NCI-H82 treated with DMSO at 0.1 percent for 48 hours (cell line): ENCODE results near the gene BABAM1.
"Not testable (repeated sequence)": the region's sequence is repeated elsewhere in the genome, so short reads cannot be mapped to it uniquely, and the experiment has no call there.

ENCODE experiments used
- DNase-seq: peaks from one replicate; lab custom pipeline; 2025; ENCODE audit not compliant: unreplicated experiment; lab: John Stamatoyannopoulos, UW

The BABAM1 gene

GRCh38 chr19:17268754-17269153 is 1.5 kb downstream of the BABAM1 start:
- no peak for DNase-seq

DNA sequence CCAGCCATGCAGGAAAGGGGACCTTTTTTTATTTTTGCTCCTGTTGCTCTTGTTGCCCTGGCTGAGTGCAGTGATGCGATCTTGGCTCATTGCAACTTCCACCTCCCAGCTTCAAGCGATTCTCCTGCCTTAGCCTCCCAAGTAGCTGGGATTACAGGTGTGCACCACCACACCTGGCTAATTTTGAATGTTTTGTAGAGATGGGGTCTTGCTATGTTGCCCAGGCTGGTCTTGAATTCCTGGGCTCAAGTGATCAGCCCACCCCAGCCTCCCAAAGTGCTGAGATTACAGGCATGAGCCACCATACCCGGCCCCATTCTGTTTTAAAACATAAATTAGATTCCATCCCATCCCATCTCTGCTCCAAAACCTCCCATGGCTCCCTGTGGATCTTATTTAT is 7.6 kb downstream of the BABAM1 start:
- DNase-seq, result not testable (repeated sequence)

DNA sequence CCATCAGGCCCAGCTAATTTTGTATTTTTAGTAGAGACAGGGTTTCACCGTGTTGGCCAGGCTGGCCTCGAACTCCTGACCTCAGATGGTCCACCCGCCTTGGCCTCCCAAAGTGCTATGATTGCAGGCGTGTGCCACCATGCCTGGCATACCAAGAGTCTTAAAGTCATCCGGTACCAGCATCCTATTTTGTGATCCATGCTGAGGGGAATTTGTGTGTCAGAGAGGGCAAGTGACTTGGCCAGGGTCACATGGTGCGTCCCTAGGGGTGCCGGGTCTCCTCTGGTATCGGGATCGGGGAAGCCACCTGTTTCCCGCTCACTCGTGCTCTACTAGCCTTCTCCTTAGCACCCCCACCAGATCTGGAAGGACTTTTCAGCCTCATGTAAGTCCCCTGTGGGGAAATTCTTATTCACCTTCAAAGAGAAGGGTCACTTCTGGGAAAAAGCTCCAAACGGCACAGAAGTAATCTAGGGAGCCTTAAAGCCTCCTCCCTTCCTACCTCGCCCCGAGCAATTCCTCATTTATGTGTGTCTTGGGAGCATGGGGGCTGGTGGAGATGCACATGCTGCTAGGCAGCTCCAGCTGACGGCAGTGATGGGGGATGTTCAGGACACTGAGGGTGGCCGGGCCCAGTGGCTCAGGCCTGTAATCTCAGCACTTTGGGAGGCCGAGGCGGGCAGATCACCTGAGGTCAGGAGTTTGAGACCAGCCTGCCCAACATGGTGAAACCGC is 8.4 kb downstream of the BABAM1 start:
- no peak for DNase-seq

GRCh38 chr19:17279436-17279835 is 12.2 kb downstream of the BABAM1 start:
- no peak for DNase-seq

DNA sequence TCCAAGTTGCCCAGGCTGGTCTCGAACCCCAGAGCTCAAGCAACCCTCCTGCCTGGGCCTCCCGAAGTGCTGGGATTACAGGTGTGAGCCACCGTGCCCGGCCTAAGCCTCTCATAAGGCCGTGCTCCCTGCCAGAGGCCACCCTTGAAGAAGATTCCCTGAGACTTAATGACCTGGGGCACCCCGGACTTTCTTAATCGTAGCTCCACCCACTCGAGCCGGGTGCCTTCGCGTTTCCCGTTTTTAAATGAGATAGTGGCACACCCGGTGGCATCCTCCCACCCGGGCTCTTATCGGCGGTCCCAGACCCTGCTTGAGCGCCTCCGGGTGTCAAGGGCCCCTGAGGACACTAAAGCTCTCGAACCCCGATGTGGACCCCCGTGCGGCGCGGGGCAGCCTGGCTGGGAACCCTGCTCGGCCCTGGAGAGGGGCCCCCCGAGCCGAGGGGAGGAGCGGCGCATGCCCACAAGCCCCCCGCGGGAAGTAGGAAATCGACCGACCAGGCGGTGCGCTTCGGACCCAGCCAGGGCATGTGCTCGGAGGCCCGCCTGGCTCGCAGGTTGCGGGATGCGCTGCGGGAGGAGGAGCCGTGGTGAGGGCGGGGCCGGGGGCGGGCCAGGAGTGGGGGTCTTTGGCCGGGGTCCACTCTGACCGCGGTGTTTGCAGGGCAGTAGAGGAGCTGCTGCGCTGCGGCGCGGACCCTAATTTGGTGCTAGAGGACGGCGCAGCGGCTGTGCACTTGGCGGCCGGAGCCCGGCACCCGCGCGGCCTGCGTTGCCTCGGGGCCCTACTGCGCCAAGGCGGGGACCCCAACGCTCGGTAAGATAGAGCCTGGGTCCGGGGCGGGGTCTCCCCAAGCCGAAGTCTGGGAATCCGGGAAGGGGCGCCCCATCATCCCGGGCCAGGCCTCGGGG is 14.4 kb downstream of the BABAM1 start, which contains the start of gene ANKLE1:
Gene ANKLE1, plus strand, starts transcription at position 511 of the 914 bp plus-strand sequence. Its CDS starts 20 bp downstream, at position 531.
- DNase-seq, result no peak

- peak; percentile 85 for DNase-seq
These were observed 15.4 kb downstream of the BABAM1 start for GRCh38 chr19:17282488-17283125.

- DNase-seq, result no peak
These were observed 16.3 kb downstream of the BABAM1 start for GRCh38 chr19:17283504-17283996.

DNA sequence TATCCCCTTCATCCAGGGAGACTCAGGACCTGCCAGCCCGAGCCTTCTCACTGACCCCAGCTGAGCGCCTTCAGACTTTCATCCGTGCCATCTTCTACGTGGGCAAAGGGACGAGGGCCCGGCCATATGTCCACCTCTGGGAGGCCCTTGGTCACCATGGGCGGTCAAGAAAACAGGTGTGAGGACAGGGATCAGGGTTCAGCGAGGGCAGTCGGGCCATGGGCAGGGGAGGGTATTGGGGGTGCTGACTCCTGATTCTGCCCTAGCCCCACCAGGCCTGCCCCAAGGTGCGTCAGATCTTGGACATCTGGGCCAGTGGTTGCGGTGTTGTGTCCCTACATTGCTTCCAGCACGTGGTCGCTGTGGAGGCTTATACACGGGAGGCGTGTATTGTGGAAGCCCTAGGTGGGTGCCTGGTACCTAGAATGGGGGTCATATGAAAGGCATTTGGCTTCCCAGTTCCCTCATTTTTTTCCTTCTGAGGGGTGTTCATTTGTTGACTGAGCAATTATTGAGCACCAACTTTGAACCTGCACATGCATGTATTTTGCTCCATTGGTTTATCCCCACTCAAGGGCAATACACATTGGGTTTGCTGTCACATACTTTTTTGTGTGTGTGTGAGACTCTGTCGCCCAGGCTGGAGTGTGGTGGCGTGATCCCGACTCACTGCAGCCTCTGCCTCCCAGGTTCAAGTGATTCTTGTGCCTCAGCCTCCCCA is 18.3 kb downstream of the BABAM1 start:
- DNase-seq, result no peak

GRCh38 chr19:17286263-17286662 is 19.0 kb downstream of the BABAM1 start:
- DNase-seq, result no peak

- DNase-seq, result no peak
These were observed 19.5 kb downstream of the BABAM1 start for GRCh38 chr19:17286752-17287151.

DNA sequence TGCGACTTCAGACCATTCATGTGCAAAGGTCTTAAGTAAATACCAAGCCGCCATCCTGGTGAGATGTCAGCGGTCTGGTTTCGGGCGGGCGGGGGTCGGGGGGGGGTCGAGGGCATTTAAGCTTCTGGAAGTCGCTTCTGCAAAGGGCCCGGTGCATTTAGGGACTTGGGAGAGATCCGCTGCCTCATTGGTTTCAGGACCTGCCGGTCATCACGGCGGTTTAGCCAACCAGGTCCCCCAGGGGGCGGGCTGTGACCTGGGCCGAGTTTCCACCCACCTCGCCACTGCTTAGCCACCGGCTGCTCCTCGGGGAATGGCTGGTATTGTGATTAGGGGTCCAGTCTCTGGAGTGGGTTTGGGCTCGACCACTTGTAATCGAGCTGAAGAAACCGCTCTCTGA is 22.2 kb downstream of the BABAM1 start:
- DNase-seq, result peak; percentile 77

GRCh38 chr19:17292301-17293074 is 25.2 kb downstream of the BABAM1 start:
- peak; percentile 90 for DNase-seq

GRCh38 chr19:17293605-17294004 is 26.4 kb downstream of the BABAM1 start:
- no peak for DNase-seq

- DNase-seq, result peak; percentile 36
These were observed 27.0 kb downstream of the BABAM1 start for GRCh38 chr19:17294051-17294891.

DNA sequence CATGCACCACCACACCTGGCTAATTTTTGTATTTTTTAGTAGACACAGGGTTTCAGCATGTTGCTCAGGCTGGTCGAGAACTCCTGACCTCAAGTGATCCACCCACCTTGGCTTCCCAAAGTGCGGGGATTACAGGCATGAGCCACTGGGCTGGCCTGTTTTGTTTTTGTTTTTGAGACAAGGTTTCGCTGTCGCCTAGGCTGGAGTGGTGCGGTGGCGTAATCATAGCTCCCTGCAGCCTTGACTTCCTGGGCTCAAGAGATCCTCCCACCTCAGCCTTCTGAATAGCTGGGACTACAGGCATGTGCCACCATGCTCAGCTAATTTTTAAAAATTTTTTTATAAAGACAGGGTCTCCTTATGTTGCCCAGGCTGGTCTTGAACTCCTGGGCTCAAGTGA is 28.3 kb downstream of the BABAM1 start:
- not testable (repeated sequence) for DNase-seq

DNA sequence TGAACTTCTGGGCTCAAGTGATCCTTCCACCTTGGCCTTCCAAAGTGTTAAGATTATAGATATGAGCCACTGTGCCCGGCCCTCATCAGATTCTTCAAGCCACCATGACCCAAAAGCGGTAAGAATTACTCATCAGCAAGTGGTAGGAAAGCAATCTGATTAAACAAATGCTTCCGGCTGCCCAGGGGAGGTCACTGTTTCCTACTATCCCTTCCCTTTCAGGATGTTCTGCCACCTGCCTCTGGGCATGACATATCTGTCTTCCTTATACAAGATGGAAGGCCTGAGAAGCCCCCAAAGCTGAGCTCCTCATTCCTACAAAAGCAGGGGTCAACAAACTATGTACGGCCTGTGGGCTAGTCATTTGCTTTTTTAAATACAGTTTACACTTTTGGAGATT is 29.0 kb downstream of the BABAM1 start:
- DNase-seq, result no peak

- DNase-seq, result no peak
These were observed 29.7 kb downstream of the BABAM1 start for GRCh38 chr19:17296976-17297375.

DNA sequence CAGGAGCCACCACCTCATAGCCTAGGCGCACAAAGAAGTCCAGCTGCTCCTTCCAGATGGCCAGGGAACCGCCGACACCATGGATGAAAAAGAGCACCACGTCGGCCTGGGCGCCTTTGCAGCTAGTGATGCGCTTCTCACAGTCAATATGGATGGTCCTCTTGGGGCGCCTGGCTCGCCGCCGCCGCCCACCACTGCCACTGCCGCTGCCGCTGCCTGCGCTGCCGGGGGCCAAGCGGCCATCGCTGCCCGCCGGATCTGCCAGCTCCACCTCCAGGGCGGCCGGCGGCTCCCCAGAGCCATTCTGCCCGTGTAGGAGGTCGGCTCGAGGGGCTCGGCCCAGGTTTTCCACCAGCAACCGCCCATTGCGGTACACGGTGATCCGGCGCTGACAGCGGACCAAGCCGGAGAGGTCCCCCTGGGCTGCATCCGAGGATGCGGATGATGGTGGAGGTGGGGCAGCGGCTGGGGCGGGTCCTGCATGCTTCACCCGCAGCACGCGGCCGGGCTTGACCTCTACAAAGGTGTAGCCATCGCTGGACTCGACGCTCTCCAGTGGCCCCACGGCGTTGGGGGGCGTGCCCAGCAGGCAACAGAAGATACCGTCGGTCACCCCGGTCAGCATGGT is 33.9 kb downstream of the BABAM1 start:
- DNase-seq, result no peak
